ENCODE measurements around the gene RAB14. TPM values are rescaled to one million over a fixed set of nuclear protein-coding genes. Genes with fewer than 3 reads are reported as not detected.

The RAB14 gene
- total RNA-seq, 3 donors from 2014 or later (not counting 1 experiment from before 2014, with no cell fraction given) = 46.2 to 67.6 (median 57.3) TPM

DNA sequence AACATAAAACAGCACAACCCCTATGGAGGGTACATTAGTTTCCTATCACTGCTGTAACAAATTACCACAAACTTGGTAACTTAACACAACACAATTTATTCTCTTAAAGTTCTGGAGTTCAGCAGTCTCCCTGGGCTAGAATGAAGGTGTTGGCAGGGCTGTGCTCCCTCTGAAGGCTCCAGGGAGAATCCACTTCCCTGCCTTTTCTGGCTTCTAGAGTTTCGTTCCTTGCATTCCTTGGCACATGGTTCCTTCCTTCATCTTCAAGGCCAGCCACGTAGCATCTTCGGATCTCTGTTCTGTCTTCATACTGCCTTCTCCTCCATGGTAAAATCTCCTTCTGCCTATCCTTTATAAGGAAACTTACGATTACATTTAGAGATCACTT lies 41.3 kb upstream of the RAB14 start:
- Mint-ChIP-seq H3K9me3 (peaks cover 2 to 3% of the 10 kb centered on the region in 2 donors), H3K27me3 (ENCODE audit: low read depth in 2 of 2) (no peaks in the 10 kb centered on the region), H3K4me3 (no peak overlapping the region), H3K27ac (no peak overlapping the region), H3K4me1 (no peaks in the 10 kb centered on the region), H3K36me3 (peaks cover 10% of the 10 kb centered on the region)
- no peak for ATAC-seq
- Histone ChIP-seq H3K27me3 (ENCODE audit: control insufficient read depth, insufficient read depth, low read length) (no peaks in the 10 kb centered on the region), H3K4me1 (ENCODE audit: control insufficient read depth, insufficient read depth, low read length) (no peaks in the 10 kb centered on the region), H3K9me3 (ENCODE audit: control insufficient read depth, insufficient read depth, low read length) (peaks cover 3% of the 10 kb centered on the region), H3K36me3 (ENCODE audit: control insufficient read depth, insufficient read depth, low read length) (no peaks in the 10 kb centered on the region), H3K4me3 (ENCODE audit: low read length) (no peak overlapping the region), H3K27ac (ENCODE audit: low read length) (no peak overlapping the region)
- TF ChIP-seq, protein P1, sequence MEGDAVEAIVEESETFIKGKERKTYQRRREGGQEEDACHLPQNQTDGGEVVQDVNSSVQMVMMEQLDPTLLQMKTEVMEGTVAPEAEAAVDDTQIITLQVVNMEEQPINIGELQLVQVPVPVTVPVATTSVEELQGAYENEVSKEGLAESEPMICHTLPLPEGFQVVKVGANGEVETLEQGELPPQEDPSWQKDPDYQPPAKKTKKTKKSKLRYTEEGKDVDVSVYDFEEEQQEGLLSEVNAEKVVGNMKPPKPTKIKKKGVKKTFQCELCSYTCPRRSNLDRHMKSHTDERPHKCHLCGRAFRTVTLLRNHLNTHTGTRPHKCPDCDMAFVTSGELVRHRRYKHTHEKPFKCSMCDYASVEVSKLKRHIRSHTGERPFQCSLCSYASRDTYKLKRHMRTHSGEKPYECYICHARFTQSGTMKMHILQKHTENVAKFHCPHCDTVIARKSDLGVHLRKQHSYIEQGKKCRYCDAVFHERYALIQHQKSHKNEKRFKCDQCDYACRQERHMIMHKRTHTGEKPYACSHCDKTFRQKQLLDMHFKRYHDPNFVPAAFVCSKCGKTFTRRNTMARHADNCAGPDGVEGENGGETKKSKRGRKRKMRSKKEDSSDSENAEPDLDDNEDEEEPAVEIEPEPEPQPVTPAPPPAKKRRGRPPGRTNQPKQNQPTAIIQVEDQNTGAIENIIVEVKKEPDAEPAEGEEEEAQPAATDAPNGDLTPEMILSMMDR (IDR thresholded peaks at IDR 0.05) = no peak
- intact Hi-C loops (cut with micrococcal nuclease) = no loop called here
- DNase-seq = no peak
- 96% methylated on average over 4 of the region's 4 CpGs for WGBS (ENCODE audit: insufficient coverage)

DNA sequence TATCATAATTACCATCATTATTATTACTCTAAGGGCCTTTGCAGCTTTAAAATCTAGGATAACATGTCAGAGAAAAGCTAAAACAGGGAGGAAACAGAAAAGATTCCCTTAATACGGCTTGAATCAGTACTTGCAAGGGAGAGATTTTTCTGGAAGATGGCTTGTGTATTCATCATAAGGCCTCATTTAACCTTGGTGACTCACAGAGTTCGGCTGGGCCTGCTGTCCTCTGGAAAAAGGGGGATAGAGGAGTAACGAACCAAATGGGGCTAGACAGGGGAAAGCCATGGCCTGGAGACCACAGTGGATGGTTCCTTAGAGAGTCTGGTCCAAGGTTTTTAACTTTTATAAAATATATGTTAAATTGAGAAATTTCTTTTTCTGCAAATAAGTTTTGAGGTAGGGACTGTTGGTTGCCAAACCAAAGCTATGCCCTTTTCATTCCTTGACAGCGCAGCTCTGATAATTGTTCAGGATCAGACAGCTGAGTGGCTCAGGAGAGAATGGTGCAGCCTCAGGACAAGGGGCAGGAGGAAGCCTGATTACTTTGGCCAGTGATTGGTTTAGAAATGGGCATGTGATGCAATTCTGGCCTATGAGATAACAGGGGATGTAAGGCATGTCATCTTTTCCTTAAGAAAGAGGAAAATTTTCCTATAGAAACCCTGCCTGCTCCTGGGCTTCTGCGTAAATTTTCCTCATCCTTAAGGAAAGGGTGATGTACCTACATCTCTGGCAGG lies 40.7 kb upstream of the RAB14 start:
- peaks cover 2 to 3% of the 10 kb centered on the region in 2 donors for H3K9me3 Mint-ChIP-seq
- 83% methylated on average over 5 of the region's 5 CpGs for WGBS (ENCODE audit: insufficient coverage)
- TF ChIP-seq, protein P1 (IDR thresholded peaks at IDR 0.05) = no peak
- peaks cover 3% of the 10 kb centered on the region for H3K9me3 ChIP-seq (ENCODE audit: control insufficient read depth, insufficient read depth, low read length)
- no peaks in the 10 kb centered on the region for H3K27me3 Mint-ChIP-seq (ENCODE audit: low read depth in 2 of 2)
- no peaks in the 10 kb centered on the region for H3K4me1 ChIP-seq (ENCODE audit: control insufficient read depth, insufficient read depth, low read length)
- H3K4me3 Mint-ChIP-seq = no peak overlapping the region
- no peak overlapping the region for H3K27ac ChIP-seq (ENCODE audit: low read length)
- H3K27ac Mint-ChIP-seq = no peak overlapping the region
- H3K27me3 ChIP-seq (ENCODE audit: control insufficient read depth, insufficient read depth, low read length) = no peaks in the 10 kb centered on the region
- intact Hi-C loops (cut with micrococcal nuclease) = no loop called here
- H3K36me3 Mint-ChIP-seq = peaks cover 10% of the 10 kb centered on the region
- no peaks in the 10 kb centered on the region for H3K36me3 ChIP-seq (ENCODE audit: control insufficient read depth, insufficient read depth, low read length)
- no peak for ATAC-seq
- no peaks in the 10 kb centered on the region for H3K4me1 Mint-ChIP-seq
- DNase-seq = no peak
- H3K4me3 ChIP-seq (ENCODE audit: low read length) = no peak overlapping the region

GRCh38 chr9:121240472-121241135 lies 38.9 kb upstream of the RAB14 start:
- Histone ChIP-seq H3K27ac (ENCODE audit: low read length) (no peak overlapping the region), H3K36me3 (ENCODE audit: control insufficient read depth, insufficient read depth, low read length) (no peaks in the 10 kb centered on the region), H3K4me1 (ENCODE audit: control insufficient read depth, insufficient read depth, low read length) (no peaks in the 10 kb centered on the region), H3K4me3 (ENCODE audit: low read length) (no peak overlapping the region), H3K27me3 (ENCODE audit: control insufficient read depth, insufficient read depth, low read length) (no peaks in the 10 kb centered on the region), H3K9me3 (ENCODE audit: control insufficient read depth, insufficient read depth, low read length) (peaks cover 3% of the 10 kb centered on the region)
- peaks cover 10% of the 10 kb centered on the region for H3K36me3 Mint-ChIP-seq
- no peaks in the 10 kb centered on the region for H3K4me1 Mint-ChIP-seq
- no peak overlapping the region for H3K27ac Mint-ChIP-seq
- no peak for ATAC-seq
- H3K4me3 Mint-ChIP-seq = no peak overlapping the region
- H3K27me3 Mint-ChIP-seq (ENCODE audit: low read depth in 2 of 2) = no peaks in the 10 kb centered on the region
- TF ChIP-seq, protein P1 (IDR thresholded peaks at IDR 0.05) = no peak
- WGBS (ENCODE audit: insufficient coverage) = 91% methylated on average over 6 of the region's 6 CpGs
- DNase-seq = no peak
- intact Hi-C loops (cut with micrococcal nuclease) = no loop called here
- peaks cover 2 to 3% of the 10 kb centered on the region in 2 donors for H3K9me3 Mint-ChIP-seq
